Vagina (tissue), 2 donors: ENCODE data around the gene SLC39A11.

Source experiments
- CTCF ChIP-seq, 3 experiments: fragments of 450-650 bp in 2 of 3; fragments of 200-600 bp in 1 of 3; sonication (generic) in 1 of 3; IDR thresholded peaks; one replicate each; pipeline ENCODE4 v1.5.1; 2017 to 2019; ENCODE audit warnings: antibody characterized with exemption in 3 of 3, mild to moderate bottlenecking in 2 of 3, moderate library complexity in 2 of 3
- POLR2A ChIP-seq, 2 donors: fragments of 450-650 bp; IDR thresholded peaks; one replicate each; pipeline ENCODE4 v1.6.1; 2017; ENCODE audit warnings: antibody characterized with exemption in 2 of 2, mild to moderate bottlenecking in 2 of 2, moderate library complexity in 2 of 2
- POLR2AphosphoS5 ChIP-seq, 2 donors: sonication (generic); formaldehyde crosslinking; IDR thresholded peaks; one replicate each; pipeline ENCODE4 v1.9.0; 2017; ENCODE audit warnings: antibody characterized with exemption in 2 of 2, mild to moderate bottlenecking in 2 of 2, low read depth in 1 of 2; ENCODE audit not compliant: insufficient read depth in 1 of 2

GRCh38 chr17:72644492-72644891 is 448.0 kb downstream of the SLC39A11 start:
- TF ChIP-seq POLR2A (IDR thresholded peaks at IDR 0.05) (no peak), CTCF (IDR thresholded peaks at IDR 0.05) (no peak), POLR2AphosphoS5 (IDR thresholded peaks at IDR 0.05; ENCODE audit: insufficient read depth in 1 of 2, low read depth in 1 of 2) (no peak)
